Activated T-cell treated with anti-CD3 and anti-CD28 coated beads for 4 hours (primary cell): Measurements from ENCODE around the gene CHCHD10.
A peak's percentile ranks its signal among the peaks of the same experiment; 100 is the strongest.

ENCODE experiments used
- DNase-seq: peaks from one replicate; pipeline ENCODE4 v3.0.0-alpha.2; 2020

The CHCHD10 gene

DNA sequence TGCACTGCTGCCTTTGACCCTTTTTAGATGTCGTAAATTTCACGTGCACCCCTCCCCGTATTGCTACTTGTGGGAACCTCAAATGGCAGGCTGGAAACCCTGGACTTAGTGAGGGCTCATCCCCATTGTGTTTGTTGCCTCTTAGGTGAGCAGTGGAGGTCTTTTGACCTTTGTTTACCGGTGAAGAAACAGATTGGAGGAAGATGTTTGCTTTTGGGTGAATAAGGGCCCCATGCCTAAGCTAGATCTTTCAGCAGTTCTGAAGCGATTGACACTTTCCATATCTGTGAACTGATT, 19.8 kb upstream of the CHCHD10 start:
- no peak for DNase-seq

DNA sequence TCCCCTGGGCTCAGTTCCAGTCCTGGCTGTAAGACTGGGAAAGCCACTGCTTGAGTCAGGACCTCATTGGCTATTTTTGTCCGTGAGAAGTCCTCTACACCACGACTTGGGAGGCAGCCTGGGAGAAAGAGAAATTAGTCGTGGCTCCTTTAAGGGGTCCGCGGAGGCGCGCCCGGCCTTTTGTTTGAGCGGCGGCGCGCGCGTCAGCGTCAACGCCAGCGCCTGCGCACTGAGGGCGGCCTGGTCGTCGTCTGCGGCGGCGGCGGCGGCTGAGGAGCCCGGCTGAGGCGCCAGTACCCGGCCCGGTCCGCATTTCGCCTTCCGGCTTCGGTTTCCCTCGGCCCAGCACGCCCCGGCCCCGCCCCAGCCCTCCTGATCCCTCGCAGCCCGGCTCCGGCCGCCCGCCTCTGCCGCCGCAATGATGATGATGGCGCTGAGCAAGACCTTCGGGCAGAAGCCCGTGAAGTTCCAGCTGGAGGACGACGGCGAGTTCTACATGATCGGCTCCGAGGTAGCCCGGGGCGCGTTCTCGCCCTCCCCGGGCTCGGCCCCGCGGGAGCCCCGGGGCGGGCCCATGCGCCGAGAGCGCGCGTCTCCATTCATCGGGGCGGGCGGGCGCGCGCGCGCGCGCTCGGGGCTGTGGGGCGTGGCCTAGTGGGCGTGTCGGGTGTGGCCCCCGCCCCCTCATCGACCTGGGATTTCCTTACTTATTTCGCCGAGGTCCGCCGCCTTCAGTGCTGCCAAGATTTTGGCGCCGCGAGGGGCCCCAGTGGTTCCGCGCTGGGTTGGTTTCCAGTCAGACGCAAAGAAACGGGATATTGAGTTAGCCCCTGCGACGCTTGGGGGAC, 19.2 kb upstream of the CHCHD10 start, which contains the start of gene SMARCB1:
Gene SMARCB1, plus strand, starts transcription at position 215 of the 848 bp plus-strand sequence. Its CDS starts 204 bp downstream, at position 419.
- peak; percentile 90 for DNase-seq

DNA sequence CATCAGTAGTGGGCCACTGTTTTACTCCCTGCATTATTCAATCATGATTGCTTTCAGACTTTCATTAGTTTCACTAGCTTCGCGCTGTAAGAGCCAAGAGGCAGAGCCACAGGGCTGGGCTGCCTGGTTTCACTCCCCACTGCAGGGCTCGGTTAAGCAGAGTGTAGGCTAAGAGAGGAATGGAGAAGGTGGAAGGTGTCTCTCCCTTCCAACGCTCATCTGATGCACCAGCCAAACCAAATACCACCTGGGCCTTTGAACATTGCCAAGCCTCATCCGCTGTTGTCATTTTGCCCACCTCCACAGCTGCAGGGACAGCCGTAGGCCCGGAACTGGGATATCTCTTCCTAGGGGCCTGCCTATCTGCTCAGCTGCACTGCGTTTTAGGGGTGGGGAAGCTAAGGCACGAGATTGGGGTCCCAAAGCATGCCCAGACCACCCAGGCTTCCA, 18.5 kb upstream of the CHCHD10 start:
- no peak for DNase-seq

DNA sequence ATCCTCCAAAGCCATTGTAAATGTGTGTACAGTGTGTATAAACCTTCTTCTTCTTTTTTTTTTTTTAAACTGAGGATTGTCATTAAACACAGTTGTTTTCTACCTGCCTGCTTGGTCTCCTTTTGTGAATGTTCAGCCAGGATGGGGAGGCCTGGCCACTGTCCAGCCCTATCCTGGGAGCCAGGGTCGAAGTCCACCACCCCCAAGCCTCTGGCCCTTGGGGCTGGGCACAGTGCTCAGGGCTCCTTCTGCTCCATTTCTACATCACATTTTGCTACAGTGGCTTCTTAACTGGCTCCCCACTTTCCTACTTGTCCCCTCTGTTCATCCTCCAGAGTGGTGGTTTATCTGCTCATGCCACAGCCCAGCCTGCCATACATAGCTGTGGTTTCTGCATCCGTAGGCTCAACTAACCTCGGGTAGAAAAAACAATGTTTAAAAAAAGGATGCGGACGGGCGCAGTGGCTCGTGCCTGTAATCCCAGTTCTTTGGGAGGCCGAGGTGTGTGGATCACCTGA, 16.5 kb upstream of the CHCHD10 start:
- DNase-seq, result no peak

DNA sequence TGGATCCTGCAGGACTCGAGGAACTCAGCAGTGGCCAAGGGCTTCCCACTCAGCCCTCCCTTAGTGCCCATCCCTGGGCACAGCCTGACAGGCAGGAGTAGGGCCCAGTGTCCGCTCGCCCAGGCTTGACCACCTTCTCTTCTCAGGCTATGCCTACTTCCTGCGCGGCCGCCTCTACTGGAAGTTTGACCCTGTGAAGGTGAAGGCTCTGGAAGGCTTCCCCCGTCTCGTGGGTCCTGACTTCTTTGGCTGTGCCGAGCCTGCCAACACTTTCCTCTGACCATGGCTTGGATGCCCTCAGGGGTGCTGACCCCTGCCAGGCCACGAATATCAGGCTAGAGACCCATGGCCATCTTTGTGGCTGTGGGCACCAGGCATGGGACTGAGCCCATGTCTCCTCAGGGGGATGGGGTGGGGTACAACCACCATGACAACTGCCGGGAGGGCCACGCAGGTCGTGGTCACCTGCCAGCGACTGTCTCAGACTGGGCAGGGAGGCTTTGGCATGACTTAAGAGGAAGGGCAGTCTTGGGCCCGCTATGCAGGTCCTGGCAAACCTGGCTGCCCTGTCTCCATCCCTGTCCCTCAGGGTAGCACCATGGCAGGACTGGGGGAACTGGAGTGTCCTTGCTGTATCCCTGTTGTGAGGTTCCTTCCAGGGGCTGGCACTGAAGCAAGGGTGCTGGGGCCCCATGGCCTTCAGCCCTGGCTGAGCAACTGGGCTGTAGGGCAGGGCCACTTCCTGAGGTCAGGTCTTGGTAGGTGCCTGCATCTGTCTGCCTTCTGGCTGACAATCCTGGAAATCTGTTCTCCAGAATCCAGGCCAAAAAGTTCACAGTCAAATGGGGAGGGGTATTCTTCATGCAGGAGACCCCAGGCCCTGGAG, 15.7 kb upstream of the CHCHD10 start:
- DNase-seq, result no peak

DNA sequence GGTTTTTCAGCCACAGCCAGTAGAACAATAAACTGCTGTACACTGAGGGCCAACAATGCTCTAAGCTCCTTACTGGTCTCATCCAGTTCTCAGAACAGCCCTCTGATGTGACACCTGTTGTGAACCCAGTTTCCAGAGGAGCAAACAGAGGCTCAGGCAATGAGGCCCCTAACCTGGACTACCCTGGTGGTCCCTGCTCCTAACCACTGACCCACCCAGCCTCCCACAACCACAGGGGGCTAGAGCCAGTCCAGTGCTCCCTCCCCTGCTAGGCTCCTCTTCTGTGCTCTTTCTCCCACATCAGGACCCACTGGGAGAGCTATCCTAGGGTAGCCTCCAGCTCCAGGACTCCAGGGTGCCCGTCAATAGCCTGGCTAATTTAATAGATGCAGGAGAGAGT, 14.9 kb upstream of the CHCHD10 start:
- DNase-seq, result no peak

DNA sequence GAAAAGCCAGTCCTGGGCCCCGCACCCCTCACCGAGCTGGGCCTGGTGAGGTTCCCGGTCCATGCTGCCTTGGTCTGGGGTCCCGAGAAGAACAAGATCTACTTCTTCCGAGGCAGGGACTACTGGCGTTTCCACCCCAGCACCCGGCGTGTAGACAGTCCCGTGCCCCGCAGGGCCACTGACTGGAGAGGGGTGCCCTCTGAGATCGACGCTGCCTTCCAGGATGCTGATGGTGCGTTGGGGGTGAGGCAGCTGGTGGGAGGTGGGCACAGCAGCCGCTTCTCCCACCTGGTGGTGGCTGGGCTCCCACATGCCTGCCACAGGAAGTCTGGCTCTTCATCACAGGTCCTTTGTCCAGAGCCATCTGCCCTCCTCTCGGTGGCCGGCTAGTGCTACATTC, 14.5 kb upstream of the CHCHD10 start:
- no peak for DNase-seq

DNA sequence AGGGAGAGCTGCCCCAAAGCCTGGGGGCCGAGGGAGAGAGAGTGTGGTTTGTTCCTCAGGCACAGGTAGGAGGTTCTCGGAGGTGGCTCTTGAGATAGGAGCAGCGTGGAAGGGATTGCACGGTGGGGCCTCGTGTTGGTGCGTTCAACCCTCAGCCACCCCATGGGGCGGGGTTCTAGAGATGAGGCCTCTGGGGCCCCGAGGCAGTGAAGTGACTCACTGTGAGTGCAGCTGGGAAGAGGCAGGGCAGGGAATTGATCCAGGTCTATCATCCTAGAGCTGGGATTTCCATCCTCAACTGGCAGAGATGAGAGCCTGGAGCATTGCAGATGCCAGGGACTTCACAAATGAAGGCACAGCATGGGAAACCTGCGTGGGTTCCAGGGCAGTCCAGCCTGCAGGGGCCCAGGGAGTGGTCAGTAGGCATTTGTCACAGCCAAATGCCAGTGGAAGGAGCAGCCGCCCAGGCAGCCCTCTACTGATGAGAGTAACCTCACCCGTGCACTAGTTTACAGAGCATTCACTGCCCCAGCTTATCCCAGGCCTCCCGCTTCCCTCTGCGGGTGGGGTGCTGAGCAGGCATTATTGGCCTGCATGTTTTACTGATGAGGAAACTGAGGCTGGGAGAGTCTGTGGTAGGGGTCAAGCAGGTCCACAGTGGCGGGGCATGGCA, 13.9 kb upstream of the CHCHD10 start:
- no peak for DNase-seq

DNA sequence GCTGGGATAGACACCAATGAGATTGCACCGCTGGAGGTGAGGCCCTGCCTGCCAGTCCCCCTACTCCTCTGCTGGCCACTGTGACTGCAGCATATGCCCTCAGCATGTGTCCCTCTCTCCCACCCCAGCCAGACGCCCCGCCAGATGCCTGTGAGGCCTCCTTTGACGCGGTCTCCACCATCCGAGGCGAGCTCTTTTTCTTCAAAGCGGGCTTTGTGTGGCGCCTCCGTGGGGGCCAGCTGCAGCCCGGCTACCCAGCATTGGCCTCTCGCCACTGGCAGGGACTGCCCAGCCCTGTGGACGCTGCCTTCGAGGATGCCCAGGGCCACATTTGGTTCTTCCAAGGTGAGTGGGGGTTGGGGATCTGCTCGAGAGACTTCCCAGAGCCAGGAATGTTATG, 13.3 kb upstream of the CHCHD10 start:
- DNase-seq, result no peak

DNA sequence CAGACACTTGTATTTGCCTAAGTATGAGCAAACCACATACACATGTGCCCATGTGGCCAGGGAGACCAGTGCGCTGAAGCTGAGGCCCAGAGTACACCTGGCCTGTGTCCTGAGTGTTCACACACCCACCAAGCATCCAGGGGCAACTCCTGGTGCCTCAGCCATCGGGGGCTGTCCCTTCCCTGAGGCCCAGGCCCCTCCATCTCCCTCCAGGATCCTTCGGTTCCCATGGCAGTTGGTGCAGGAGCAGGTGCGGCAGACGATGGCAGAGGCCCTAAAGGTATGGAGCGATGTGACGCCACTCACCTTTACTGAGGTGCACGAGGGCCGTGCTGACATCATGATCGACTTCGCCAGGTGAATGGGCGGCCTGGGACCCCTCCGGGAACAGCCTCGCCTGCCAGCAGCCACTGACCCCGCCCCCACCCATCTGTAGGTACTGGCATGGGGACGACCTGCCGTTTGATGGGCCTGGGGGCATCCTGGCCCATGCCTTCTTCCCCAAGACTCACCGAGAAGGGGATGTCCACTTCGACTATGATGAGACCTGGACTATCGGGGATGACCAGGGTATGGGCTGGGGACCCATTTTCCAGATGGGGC, 12.5 kb upstream of the CHCHD10 start:
- DNase-seq, result no peak

DNA sequence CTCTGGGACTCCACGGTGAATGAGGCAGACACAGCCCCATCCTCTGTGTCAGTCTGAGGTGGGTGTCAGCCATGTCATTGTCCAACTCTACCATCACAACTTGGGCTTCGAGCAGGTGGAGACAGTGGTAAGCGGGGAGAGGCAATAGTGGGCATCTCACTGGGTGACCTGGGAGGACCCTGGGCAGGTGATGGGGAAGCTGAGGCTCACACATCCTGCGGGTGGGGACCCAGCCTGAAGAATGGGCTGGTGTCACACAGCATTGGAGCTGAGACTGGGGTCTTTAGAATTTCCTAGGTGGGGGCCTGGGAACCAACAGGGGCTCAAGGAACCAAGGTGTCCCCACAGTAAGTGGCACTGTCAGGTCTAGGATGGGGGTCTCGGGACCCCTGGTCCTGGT, 12.0 kb upstream of the CHCHD10 start:
- DNase-seq, result no peak

DNA sequence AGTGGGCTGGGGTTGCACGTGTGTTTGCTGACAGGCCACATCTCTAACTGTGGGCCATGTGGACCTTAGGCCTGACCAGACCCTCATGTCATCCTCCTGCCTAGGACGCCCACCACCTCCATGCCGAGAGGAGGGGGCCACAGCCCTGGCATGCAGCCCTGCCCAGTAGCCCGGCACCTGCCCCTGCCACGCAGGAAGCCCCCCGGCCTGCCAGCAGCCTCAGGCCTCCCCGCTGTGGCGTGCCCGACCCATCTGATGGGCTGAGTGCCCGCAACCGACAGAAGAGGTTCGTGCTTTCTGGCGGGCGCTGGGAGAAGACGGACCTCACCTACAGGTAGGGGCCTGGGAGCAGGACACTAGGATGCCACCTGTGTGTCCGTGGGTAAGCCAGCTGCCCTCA, 11.3 kb upstream of the CHCHD10 start:
- DNase-seq, result no peak

DNA sequence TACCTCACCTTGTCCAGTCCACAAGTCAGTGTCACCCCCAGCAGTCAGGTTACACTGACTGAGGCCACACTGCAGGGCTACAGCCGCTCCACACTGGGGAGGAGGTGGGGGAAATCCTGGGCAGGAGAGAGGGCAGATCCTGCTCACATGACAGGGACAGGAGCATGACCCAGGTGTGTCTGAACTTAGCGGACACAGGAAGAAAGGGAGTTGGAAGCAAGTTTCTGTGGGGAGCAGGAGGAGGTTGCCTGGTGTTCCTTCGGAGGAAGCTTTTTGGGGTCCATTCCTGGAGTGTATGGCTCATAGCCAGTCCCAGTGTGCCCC, 10.8 kb upstream of the CHCHD10 start:
- DNase-seq, result no peak

DNA sequence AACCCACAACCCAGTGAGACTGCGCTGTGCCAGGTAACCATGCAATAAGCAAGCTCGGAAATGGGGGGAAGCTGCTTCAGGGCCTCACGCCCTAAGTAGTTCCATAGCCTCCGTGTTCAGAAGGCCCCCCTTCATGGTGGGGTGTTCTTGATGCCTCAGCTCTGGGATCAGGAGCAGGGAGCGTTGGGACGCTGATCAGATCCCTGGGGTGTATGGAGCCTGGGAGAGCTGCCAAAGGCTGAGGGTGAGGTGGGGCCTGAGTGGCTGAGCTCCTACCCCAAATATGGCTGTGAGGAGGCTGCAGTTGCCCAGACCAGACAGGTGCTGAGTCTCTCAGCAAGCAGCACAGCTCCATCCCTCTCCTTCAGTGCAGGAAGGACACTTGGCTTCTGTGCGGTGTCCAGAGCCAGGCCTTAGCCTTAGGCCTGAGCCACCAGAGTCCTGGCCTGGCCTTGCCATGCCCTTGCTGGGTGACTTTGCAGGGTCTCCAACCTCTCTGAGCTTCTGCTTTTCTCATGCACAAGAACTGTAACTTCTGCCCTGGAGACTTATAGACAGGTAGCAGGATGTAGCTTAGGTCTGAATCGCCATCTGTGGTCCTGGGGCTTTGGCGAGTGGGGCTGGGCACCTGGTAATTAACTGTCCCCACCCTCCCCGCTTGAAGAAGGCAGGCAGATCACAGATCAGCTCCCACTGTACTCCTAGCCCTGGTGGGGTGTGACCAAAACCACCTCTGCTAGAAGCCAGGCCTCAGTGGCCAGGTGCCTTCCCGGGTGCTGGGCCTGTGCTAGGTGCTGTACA, 10.2 kb upstream of the CHCHD10 start:
- no peak for DNase-seq

DNA sequence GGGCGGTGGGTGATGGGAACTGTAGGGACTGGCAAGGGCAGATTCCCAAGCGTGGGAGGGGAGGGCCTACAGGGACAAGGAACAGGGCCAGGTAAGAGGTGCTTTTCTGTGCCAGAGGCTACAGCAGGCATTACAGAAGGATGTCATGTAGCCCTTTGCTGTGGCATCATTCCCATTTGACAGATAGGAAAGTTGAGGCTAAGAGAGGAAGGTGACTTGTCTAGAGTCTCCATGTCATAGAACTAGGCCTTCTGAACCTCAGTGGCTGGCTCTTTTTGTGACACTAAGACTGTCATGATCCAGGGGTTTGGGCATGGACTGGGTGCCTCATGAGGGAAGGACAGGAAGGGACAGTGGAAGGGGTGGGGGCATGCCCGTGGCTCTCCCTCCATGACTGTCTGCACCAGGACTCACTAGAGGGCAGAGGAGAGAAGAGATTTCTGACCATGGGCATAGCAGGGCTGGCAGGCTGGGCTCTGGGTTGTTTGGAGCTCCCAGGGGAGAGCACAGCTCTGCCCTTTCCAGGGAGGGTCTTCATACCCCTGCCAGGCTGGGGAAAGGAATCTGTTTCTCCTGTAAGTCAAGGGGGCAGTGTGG, 8.1 kb upstream of the CHCHD10 start:
- DNase-seq, result no peak

DNA sequence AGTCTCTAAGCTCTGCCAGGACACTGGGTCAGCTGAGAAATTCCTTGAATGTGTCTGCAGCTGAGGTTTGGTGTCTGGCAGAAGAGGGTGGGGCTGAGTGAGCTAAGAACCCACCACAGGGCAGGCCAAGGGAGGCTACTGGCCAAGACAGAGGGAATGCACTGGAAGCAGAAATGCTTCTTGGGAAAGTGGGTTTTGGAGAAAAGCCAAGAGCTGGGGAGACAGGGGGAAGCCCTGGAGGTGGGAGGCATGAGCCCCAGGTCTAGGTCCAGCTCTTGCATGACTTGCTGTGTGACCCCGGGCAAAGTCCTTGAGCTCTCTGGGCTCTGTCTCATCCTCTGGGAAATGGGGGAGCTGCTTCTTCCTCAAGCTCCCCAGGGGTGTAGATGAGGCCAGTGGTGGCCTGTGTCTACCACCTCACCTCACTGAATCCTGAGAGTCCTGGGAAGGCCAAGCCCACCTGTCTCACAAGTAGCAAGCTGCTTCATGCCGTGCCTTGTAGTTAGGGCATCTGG, 7.2 kb upstream of the CHCHD10 start:
- no peak for DNase-seq

DNA sequence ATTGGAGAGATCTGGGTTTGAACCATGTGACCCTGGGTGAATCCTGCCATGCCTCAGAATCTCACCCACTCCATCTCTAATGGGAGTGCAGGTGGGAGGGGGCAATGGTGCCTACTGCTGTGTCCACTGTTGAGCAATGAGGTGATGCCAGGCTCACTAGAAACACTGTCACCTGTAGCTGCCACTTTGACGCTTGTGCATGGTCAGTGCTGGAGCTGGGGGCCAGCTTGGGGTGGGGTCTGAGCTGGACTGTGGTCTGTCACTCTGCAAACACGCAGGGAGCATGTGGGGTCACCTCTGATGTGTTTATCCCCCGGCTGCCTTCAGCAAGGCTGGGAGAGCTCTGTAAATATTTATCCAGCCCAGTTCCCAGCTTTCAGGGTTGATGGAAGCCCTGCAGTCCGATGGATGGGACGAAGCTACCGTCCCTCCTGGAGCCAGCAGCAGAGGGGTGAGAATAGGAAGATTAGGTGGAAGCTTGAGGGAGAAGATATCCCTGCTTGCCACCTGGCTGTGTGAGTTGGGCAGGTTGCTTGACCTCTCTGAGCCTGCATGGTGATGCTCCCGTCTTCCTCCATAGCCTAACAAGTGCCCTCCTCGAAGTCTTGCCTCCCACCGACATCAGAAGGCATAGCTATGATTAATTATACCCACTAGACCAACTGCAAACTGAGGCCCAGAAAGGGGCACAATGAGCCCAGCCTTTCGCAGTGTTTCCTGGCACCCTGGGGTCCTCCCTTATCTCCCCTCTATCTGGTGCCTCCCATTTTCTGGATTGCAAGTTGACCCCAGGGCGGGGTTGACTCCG, 6.5 kb upstream of the CHCHD10 start:
- DNase-seq, result no peak

DNA sequence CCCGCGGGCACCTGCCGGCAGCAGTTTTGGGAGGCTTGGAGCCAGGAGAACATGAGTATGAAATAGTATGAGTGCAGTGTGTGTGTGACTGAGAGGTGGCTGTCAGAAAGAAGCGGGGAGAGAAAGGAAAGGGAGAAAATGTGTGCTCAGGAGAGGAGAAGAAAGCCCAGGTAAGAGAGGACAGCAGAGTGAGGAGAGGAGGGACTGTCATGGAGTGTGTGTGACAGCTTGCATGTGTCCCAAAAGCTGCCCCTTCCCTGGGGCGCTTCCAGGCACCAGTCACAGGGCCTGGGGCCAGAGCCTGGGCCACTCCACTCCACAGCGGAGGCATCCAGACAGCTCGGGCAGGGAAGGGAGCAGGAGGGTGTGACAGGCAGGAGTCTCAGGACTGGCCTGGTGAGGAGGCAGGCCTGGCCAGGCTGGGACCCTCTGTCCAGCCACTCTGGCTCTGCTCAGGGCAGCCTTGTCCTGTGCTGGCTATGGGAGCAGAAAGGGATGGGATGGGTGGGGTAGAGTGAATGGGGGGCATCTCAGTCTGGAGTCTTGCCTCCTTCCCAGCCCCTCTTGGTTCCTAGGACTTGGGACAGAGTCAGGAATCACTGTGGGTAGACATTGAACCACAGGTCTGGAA, 5.8 kb upstream of the CHCHD10 start:
- DNase-seq, result no peak

DNA sequence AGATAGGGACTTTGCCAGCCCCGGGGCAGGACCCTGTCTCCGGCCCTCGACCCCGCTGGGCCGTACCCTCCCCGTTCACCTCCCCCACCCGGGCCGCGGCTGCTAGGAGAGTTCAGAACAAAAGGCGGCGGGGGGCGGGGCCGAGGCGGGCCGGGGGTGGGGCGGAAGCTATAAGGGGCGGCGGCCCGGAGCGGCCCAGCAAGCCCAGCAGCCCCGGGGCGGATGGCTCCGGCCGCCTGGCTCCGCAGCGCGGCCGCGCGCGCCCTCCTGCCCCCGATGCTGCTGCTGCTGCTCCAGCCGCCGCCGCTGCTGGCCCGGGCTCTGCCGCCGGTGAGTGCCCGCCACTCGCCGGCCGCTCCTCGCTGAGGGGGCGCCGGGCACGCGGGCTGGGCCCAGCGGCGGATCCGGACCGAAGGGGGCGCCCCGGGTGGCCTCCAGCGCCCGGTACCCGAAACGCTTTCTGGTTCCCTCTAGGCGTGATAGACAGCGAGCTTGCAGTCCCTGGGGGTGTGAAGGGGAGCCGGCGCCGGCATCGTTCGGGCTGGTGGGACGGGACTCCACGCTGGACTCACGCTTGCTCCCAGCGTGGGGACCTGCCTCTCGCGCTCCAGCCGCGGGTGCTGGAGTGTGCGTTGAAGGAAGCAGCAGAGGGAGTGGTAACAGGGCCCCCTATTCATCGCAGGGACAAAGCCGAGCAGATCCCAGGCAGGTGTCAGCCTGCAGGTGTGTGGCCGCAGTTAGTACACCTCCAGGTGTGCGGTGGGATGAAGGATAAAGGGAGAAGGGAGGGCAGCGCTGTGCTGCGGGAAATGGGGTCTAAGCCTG, 5.1 kb upstream of the CHCHD10 start, which contains the start of gene MMP11:
Gene MMP11, plus strand, starts transcription at position 201 of the 825 bp plus-strand sequence. Its CDS starts 22 bp downstream, at position 223.
- DNase-seq, result peak; percentile 52
